Cardiac muscle cell (in vitro differentiated cells and primary cell): ENCODE measurements around the gene SGF29. TPM values are rescaled to one million over a fixed set of nuclear protein-coding genes. Genes with fewer than 3 reads are reported as not detected.
A peak's percentile ranks its signal among the peaks of the same experiment; 100 is the strongest.

Experiments used
- DNase-seq, 2 donors: peaks; one replicate each; pipeline versions ENCODE4 v3.0.0 to v3.0.0-alpha.2; 2010 to 2017; ENCODE audit warnings: low read depth in 1 of 2, low spot score in 1 of 2
- H3K27ac ChIP-seq: fragments of 200-600 bp; sonication (generic); 2 replicates; pipeline ENCODE4 v1.5.1; 2016
- H3K27me3 ChIP-seq: fragments of 200-600 bp; sonication (generic); 2 replicates; pipeline ENCODE4 v1.6.0; 2016; ENCODE audit warnings: control low read depth
- H3K36me3 ChIP-seq: fragments of 200-600 bp; sonication (generic); 2 replicates; pipeline ENCODE4 v1.5.1; 2016; ENCODE audit warnings: control low read depth
- H3K4me1 ChIP-seq: fragments of 200-600 bp; sonication (generic); 2 replicates; pipeline ENCODE4 v1.8.1; 2017; ENCODE audit warnings: low read depth, mild to moderate bottlenecking, mixed run types
- H3K4me3 ChIP-seq: fragments of 200-600 bp; sonication (generic); 2 replicates; pipeline ENCODE4 v1.5.1; 2016; ENCODE audit warnings: mild to moderate bottlenecking
- H3K9me3 ChIP-seq: fragments of 200-600 bp; sonication (generic); 2 replicates; pipeline ENCODE4 v1.5.1; 2017; ENCODE audit warnings: low read depth, mild to moderate bottlenecking, control low read depth
- polyA plus RNA-seq: library from polyadenylated mRNA; unstranded; fragments of >200 nt; fragmentation: Nextera tagmentation; extraction: Ambion mirVana; gene quantifications from 2 replicates; pipeline ENCODE4 v1.2.1, GENCODE V29; 2016
- total RNA-seq: library from RNA; depleted of rRNA; stranded (reverse); fragments of >200 nt; gene quantifications from 2 replicates; pipeline ENCODE4 v1.2.3, GENCODE V29; 2016
- TF ChIP-seq, protein P1 (sequence below): IDR thresholded peaks from 2 replicates; pipeline ENCODE4 v1.5.1; 2012; ENCODE audit warnings: low read depth, mild to moderate bottlenecking, low read length

Gene SGF29
- total and polyA plus RNA-seq, 2 experiments from 2014 or later: 21.7 to 28.8 TPM

DNA sequence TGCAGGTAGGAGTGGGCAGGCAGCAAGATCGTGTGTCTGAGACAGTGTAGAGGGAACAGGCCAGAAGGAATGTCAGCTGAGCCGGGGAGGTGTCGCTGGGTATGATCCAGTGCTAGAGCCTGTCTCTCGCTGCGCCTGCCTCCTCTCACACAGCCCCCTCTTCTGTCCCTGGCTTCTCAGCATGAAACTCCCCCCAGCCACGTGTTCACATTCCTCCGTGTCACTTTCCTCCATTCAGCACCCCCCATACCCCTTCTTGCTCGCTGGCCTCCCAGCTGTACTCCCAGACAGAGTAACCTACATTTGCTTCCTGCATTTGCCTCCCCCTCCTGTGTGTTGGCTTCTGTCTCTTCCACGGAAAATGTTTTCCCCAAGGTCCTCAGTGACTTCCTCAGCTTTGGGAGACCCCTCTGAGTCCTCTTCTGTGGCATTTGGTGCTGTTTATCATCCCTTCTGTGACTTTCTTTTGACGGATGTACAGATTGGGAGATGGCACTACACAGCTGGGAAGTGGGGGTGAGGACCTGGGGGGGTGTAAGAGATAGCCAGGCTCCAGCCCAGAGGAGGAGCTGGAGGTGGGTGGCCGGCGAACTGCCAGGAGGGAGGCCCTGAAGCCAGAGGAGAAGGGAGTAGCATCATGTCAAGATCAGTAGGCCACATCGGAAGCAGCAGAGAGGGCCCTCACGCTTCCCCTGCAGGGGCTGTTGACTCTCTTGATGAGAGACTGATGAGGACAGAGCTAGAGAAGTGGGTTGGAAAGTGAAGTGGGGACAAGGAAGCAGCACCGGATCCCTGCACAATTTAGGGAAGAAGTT, 19.2 kb downstream of the SGF29 start:
- H3K9me3 ChIP-seq: no peaks in the 10 kb centered on the region
- peak overlapping the region; percentile 95 for H3K27ac ChIP-seq
- no peaks in the 10 kb centered on the region for H3K27me3 ChIP-seq
- TF ChIP-seq, protein P1, sequence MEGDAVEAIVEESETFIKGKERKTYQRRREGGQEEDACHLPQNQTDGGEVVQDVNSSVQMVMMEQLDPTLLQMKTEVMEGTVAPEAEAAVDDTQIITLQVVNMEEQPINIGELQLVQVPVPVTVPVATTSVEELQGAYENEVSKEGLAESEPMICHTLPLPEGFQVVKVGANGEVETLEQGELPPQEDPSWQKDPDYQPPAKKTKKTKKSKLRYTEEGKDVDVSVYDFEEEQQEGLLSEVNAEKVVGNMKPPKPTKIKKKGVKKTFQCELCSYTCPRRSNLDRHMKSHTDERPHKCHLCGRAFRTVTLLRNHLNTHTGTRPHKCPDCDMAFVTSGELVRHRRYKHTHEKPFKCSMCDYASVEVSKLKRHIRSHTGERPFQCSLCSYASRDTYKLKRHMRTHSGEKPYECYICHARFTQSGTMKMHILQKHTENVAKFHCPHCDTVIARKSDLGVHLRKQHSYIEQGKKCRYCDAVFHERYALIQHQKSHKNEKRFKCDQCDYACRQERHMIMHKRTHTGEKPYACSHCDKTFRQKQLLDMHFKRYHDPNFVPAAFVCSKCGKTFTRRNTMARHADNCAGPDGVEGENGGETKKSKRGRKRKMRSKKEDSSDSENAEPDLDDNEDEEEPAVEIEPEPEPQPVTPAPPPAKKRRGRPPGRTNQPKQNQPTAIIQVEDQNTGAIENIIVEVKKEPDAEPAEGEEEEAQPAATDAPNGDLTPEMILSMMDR: no peak
- no peaks in the 10 kb centered on the region for H3K36me3 ChIP-seq
- H3K4me1 ChIP-seq: peaks cover 26% of the 10 kb centered on the region
- peak; percentile 67 to 92 for DNase-seq
- H3K4me3 ChIP-seq: no peak overlapping the region

DNA sequence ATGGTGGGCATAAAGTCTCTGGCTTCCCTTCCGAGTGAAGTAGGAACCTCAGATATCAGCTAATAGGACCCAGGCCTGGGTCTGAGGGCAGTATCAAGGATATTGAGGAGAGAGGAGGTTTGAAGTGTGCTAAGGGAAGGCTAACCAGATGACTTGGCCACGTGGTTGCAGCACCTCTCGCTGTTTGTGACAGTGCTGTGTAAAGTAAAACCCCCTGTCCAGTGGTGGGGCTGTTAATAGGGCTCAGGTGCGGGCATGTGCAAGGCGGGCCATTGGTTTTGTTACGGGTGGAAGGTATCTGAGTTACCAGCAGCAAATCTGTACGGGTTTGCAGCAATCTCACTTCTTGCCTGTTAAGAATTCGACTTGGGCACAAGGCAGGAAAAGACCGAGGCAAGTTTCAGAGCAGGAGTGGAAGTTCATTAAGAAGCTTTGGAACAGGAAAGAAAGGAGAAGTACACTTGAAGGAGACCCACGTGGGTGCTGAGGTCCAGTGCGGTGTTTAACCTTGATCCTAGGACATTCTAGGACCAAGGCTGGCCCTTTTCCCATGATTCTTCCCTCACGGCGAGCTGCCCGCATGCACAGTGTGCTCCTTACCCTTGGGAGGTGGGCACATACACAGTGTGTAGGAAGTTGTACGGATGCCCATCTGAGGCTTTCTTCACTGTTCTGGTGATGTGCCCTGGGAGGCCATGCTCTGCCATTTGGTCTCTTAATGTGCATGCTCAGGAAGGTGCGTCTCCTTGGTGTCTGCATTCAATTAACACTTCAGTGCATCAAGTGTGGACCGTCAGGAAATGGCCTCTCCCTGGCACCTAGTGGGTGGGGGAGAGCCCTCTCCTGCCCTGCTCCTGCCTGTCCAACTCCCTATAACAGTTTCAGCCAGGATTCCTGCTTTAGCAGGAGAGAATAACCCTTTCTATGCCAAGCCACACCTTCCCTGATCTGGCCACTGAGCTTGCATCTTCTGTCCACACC, 20.3 kb downstream of the SGF29 start:
- TF ChIP-seq, protein P1: no peak
- no peaks in the 10 kb centered on the region for H3K36me3 ChIP-seq
- H3K4me3 ChIP-seq: no peak overlapping the region
- DNase-seq: no peak
- H3K4me1 ChIP-seq: peaks cover 26% of the 10 kb centered on the region
- H3K9me3 ChIP-seq: no peaks in the 10 kb centered on the region
- H3K27ac ChIP-seq: peak overlapping the region; percentile 95
- no peaks in the 10 kb centered on the region for H3K27me3 ChIP-seq

GRCh38 chr16:28574925-28575324, 21.2 kb downstream of the SGF29 start:
- TF ChIP-seq, protein P1: no peak
- H3K27me3 ChIP-seq: no peaks in the 10 kb centered on the region
- no peaks in the 10 kb centered on the region for H3K9me3 ChIP-seq
- no peaks in the 10 kb centered on the region for H3K36me3 ChIP-seq
- no peak for DNase-seq
- no peak overlapping the region for H3K27ac ChIP-seq
- H3K4me3 ChIP-seq: no peak overlapping the region
- peaks cover 26% of the 10 kb centered on the region for H3K4me1 ChIP-seq

- TF ChIP-seq, protein P1: no peak
- peaks cover 26% of the 10 kb centered on the region for H3K4me1 ChIP-seq
- no peaks in the 10 kb centered on the region for H3K27me3 ChIP-seq
- no peak for DNase-seq
- H3K27ac ChIP-seq: no peak overlapping the region
- H3K36me3 ChIP-seq: no peaks in the 10 kb centered on the region
- H3K4me3 ChIP-seq: no peak overlapping the region
- no peaks in the 10 kb centered on the region for H3K9me3 ChIP-seq
Measured at GRCh38 chr16:28575446-28576109, 21.9 kb downstream of the SGF29 start.

DNA sequence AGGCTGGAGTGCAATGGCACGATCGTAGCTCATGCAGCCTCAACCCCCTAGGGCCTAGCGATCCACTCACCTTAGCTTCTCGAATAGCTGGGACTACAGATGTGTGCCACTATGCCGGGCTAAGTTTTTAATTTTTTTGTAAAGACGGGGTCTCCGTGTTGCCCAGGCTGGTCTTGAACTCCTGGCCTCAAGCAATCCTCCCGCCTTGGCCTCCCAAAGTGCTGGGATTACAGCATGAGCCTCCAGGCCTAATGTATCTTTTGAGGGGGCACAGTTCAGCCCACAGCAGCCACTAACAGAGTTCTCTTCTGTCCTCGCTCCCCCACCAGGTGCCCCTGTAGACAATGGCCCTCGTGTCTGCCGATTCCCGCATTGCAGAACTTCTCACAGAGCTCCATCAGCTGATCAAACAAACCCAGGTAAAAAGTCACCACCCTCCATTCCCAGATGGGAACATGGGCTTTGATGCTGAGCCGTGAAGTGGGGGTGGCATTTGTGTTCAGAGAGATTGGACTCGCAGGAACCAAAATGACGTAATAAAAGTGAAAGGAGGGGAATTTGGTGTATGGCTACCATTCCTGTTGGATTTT, 27.1 kb downstream of the SGF29 start:
- H3K4me1 ChIP-seq: no peaks in the 10 kb centered on the region
- no peak for DNase-seq
- TF ChIP-seq, protein P1: no peak

More for the DNA sequence above, 27.1 kb downstream of the SGF29 start:
- H3K27ac ChIP-seq: no peak overlapping the region
- no peaks in the 10 kb centered on the region for H3K9me3 ChIP-seq
- no peak overlapping the region for H3K4me3 ChIP-seq
- H3K27me3 ChIP-seq: no peaks in the 10 kb centered on the region
- H3K36me3 ChIP-seq: no peaks in the 10 kb centered on the region
